NCI-H2107 (cell line): Measurements from ENCODE around the gene STAP1.
"Not testable (repeated sequence)": the region's sequence is repeated elsewhere in the genome, so short reads cannot be mapped to it uniquely, and the experiment has no call there.

ENCODE experiments used
- DNase-seq: peaks from one replicate; lab custom pipeline; 2025; lab: John Stamatoyannopoulos, UW

Gene STAP1

GRCh38 chr4:67558493-67558892, at the start of gene STAP1:
TSS of gene STAP1 (plus strand) at chr4:67558727. CDS start at chr4:67558810, 83 bp downstream.
- DNase-seq = no peak

GRCh38 chr4:67512501-67512900, 46.0 kb upstream of the STAP1 start:
- DNase-seq = no peak

- DNase-seq = no peak
Observed at GRCh38 chr4:67520141-67520540, 38.4 kb upstream of the STAP1 start.

GRCh38 chr4:67521506-67521905, 37.0 kb upstream of the STAP1 start:
- DNase-seq = no peak

- no peak for DNase-seq
Observed at GRCh38 chr4:67522230-67522629, 36.3 kb upstream of the STAP1 start.

GRCh38 chr4:67522851-67523671, 35.5 kb upstream of the STAP1 start:
- no peak for DNase-seq

GRCh38 chr4:67524140-67524539, 34.4 kb upstream of the STAP1 start:
- DNase-seq = not testable (repeated sequence)

GRCh38 chr4:67531379-67531962, 27.1 kb upstream of the STAP1 start:
- no peak for DNase-seq

GRCh38 chr4:67532397-67532796, 26.1 kb upstream of the STAP1 start:
- not testable (repeated sequence) for DNase-seq

- no peak for DNase-seq
Observed at GRCh38 chr4:67533112-67533511, 25.4 kb upstream of the STAP1 start.

- no peak for DNase-seq
Observed at GRCh38 chr4:67535280-67535840, 23.2 kb upstream of the STAP1 start.

GRCh38 chr4:67539830-67540229, 18.7 kb upstream of the STAP1 start:
- DNase-seq = no peak

GRCh38 chr4:67542076-67542475, 16.5 kb upstream of the STAP1 start:
- no peak for DNase-seq

- DNase-seq = peak; percentile 80
Observed at GRCh38 chr4:67545199-67546003, 13.1 kb upstream of the STAP1 start, which contains the start of gene CENPC. TSS of gene CENPC (minus strand) at chr4:67545503. CDS start at chr4:67545355, 148 bp downstream.

- no peak for DNase-seq
Observed at GRCh38 chr4:67546004-67546356, 12.5 kb upstream of the STAP1 start.

- no peak for DNase-seq
Observed at GRCh38 chr4:67546971-67547370, 11.6 kb upstream of the STAP1 start.

- DNase-seq = no peak
Observed at GRCh38 chr4:67549123-67549522, 9.4 kb upstream of the STAP1 start.

- DNase-seq = no peak
Observed at GRCh38 chr4:67550451-67550850, 8.1 kb upstream of the STAP1 start.

GRCh38 chr4:67550857-67551256, 7.7 kb upstream of the STAP1 start:
- no peak for DNase-seq

GRCh38 chr4:67552146-67552792, 6.3 kb upstream of the STAP1 start:
- DNase-seq = not testable (repeated sequence)

GRCh38 chr4:67554096-67554495, 4.4 kb upstream of the STAP1 start:
- no peak for DNase-seq

GRCh38 chr4:67555447-67555846, 3.1 kb upstream of the STAP1 start:
- DNase-seq = no peak
